ENCODE results near the gene IMMT.

DNA sequence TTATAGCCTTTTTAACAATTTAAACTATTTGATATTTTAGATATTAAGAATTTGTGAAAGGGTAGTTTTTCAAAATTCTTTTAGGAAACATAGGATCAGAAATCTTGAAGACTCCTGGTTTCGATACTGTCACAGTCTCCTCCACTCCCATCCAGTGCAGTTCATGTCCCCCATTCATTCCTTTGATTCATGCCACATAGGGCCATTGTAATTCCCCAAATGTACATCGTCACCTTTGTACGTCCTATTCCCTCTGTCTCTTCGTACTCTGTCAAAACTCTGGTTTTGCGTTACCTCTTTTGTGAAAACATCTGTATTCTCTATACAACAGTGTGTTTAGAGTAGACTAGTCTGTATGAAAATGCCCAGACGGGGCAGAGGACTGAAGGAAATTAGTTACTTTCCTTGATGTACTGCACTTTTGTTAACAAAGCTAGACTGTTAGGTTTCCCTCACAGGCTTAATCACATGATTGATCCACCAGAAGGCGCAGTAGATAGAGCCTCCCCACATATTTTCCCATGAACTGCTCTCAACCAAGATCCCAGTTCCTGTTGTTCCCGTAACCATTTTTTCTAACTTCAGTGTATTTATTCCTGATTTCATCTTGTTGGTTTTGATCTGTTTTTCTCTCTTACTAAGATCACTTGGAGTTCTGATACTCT, 6.5 kb upstream of the IMMT start:
- TF ChIP-seq, protein P1, sequence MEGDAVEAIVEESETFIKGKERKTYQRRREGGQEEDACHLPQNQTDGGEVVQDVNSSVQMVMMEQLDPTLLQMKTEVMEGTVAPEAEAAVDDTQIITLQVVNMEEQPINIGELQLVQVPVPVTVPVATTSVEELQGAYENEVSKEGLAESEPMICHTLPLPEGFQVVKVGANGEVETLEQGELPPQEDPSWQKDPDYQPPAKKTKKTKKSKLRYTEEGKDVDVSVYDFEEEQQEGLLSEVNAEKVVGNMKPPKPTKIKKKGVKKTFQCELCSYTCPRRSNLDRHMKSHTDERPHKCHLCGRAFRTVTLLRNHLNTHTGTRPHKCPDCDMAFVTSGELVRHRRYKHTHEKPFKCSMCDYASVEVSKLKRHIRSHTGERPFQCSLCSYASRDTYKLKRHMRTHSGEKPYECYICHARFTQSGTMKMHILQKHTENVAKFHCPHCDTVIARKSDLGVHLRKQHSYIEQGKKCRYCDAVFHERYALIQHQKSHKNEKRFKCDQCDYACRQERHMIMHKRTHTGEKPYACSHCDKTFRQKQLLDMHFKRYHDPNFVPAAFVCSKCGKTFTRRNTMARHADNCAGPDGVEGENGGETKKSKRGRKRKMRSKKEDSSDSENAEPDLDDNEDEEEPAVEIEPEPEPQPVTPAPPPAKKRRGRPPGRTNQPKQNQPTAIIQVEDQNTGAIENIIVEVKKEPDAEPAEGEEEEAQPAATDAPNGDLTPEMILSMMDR (IDR thresholded peaks at IDR 0.05; ENCODE audit: poor library complexity, severe bottlenecking) = no peak
- no peak for TF ChIP-seq POLR2AphosphoS5 (IDR thresholded peaks at IDR 0.05)
- TF ChIP-seq SMC3 (conservative IDR thresholded peaks at IDR 0.05; ENCODE audit: poor library complexity) = peak; percentile 55
- no peak for TF ChIP-seq EP300 (conservative IDR thresholded peaks at IDR 0.05; ENCODE audit: poor library complexity, severe bottlenecking)

Data from neural cell (in vitro differentiated cells).